HG02973 (cell line): ENCODE measurements around the gene RNU1-4.
"Not testable (repeated sequence)": the region's sequence is repeated elsewhere in the genome, so short reads cannot be mapped to it uniquely, and the experiment has no call there.

ENCODE experiments used
- ATAC-seq: cut with Tn5 transposase; IDR thresholded peaks from one replicate; pipeline ENCODE4 v1.9.1; 2021; ENCODE audit warnings: moderate library complexity; ENCODE audit not compliant: unreplicated experiment

RNU1-4 gene

GRCh38 chr1:16740047-16740964, at the start of gene RNU1-4:
Gene RNU1-4, plus strand, starts transcription at chr1:16740516.
- ATAC-seq, result not testable (repeated sequence)

GRCh38 chr1:16690971-16691682, 49.2 kb upstream of the RNU1-4 start:
- ATAC-seq, result not testable (repeated sequence)

GRCh38 chr1:16692283-16692682, 48.0 kb upstream of the RNU1-4 start:
- ATAC-seq, result not testable (repeated sequence)

- not testable (repeated sequence) for ATAC-seq
These were observed 47.4 kb upstream of the RNU1-4 start for GRCh38 chr1:16692717-16693448.

GRCh38 chr1:16693449-16694307, 46.6 kb upstream of the RNU1-4 start:
- ATAC-seq, result not testable (repeated sequence)

- ATAC-seq, result not testable (repeated sequence)
These were observed 46.0 kb upstream of the RNU1-4 start for GRCh38 chr1:16694308-16694702.

- ATAC-seq, result not testable (repeated sequence)
These were observed 43.7 kb upstream of the RNU1-4 start for GRCh38 chr1:16696507-16697150.

GRCh38 chr1:16697152-16697551, 43.2 kb upstream of the RNU1-4 start:
- ATAC-seq, result not testable (repeated sequence)

- ATAC-seq, result not testable (repeated sequence)
These were observed 40.9 kb upstream of the RNU1-4 start for GRCh38 chr1:16699440-16699839.

- ATAC-seq, result not testable (repeated sequence)
These were observed 40.0 kb upstream of the RNU1-4 start for GRCh38 chr1:16700138-16700895.

GRCh38 chr1:16701189-16701588, 39.1 kb upstream of the RNU1-4 start:
- ATAC-seq, result not testable (repeated sequence)

GRCh38 chr1:16702280-16702679, 38.0 kb upstream of the RNU1-4 start:
- ATAC-seq, result not testable (repeated sequence)

GRCh38 chr1:16703141-16703540, 37.2 kb upstream of the RNU1-4 start:
- ATAC-seq, result not testable (repeated sequence)

GRCh38 chr1:16703602-16704001, 36.7 kb upstream of the RNU1-4 start:
- not testable (repeated sequence) for ATAC-seq

GRCh38 chr1:16704076-16704475, 36.2 kb upstream of the RNU1-4 start:
- not testable (repeated sequence) for ATAC-seq

GRCh38 chr1:16704502-16705100, 35.7 kb upstream of the RNU1-4 start:
- ATAC-seq, result not testable (repeated sequence)

GRCh38 chr1:16706302-16706701, 34.0 kb upstream of the RNU1-4 start:
- ATAC-seq, result not testable (repeated sequence)
